ENCODE results near the gene URI1. TPM values are rescaled to one million over a fixed set of nuclear protein-coding genes. Genes with fewer than 3 reads are reported as not detected.
A peak's percentile ranks its signal among the peaks of the same experiment; 100 is the strongest.

Gene URI1
- total and polyA plus RNA-seq, 4 donors = 21.5 to 60.8 (median 32.5) TPM

DNA sequence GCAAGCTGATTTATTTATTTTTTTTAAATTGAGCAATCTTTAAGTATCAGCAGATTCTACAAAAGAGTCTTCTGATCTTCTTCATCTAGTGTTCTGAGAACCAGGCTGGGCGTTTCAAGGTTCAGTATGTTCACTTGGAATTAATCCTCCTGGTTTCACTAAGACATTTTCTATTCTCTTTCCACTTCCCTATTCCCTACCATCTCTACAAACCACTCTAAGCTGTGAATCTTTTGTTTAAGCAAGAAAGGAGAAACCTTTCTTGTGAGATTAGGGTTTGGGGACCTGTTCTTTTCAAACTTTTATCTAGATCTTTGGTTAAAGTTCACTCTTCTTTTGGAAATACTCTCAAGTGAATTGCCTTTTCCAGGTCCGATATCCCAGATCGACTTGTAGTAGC is 59.3 kb downstream of the URI1 start:
- 91 to 94% methylated on average over 3 of the region's 3 CpGs for WGBS, 2 donors
- TF ChIP-seq, protein P1, sequence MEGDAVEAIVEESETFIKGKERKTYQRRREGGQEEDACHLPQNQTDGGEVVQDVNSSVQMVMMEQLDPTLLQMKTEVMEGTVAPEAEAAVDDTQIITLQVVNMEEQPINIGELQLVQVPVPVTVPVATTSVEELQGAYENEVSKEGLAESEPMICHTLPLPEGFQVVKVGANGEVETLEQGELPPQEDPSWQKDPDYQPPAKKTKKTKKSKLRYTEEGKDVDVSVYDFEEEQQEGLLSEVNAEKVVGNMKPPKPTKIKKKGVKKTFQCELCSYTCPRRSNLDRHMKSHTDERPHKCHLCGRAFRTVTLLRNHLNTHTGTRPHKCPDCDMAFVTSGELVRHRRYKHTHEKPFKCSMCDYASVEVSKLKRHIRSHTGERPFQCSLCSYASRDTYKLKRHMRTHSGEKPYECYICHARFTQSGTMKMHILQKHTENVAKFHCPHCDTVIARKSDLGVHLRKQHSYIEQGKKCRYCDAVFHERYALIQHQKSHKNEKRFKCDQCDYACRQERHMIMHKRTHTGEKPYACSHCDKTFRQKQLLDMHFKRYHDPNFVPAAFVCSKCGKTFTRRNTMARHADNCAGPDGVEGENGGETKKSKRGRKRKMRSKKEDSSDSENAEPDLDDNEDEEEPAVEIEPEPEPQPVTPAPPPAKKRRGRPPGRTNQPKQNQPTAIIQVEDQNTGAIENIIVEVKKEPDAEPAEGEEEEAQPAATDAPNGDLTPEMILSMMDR (IDR thresholded peaks at IDR 0.05; ENCODE audit: control extremely low read depth, extremely low read depth) = no peak
- no peak for ATAC-seq (ENCODE audit: insufficient read depth, low FRiP score)
- no peak overlapping the region for H3K4me3 ChIP-seq
- peaks cover 0 to 15% (median 8%) of the 10 kb centered on the region in 4 donors for H3K36me3 ChIP-seq (ENCODE audit: control insufficient read depth in 4 of 4, insufficient read depth in 4 of 4, low read length in 4 of 4)
- H3K9ac ChIP-seq (ENCODE audit: insufficient read depth in 1 of 2, low read length in 2 of 2) = no peak overlapping the region
- H3K4me1 ChIP-seq (ENCODE audit: control insufficient read depth in 5 of 5, insufficient read depth in 5 of 5, low read length in 5 of 5) = peaks cover 0 to 4% (median 0%) of the 10 kb centered on the region in 5 donors
- H3K27me3 ChIP-seq (ENCODE audit: control insufficient read depth in 3 of 3, insufficient read depth in 3 of 3, low read length in 2 of 3) = no peaks in the 10 kb centered on the region
- H3K27ac ChIP-seq (ENCODE audit: low read depth in 1 of 2, low read length in 1 of 2) = no peak overlapping the region
- H3K9me3 ChIP-seq (ENCODE audit: control insufficient read depth in 4 of 4, insufficient read depth in 3 of 4, low read length in 3 of 4) = peaks cover 0 to 8% (median 0%) of the 10 kb centered on the region in 4 donors
- DNase-seq = no peak

DNA sequence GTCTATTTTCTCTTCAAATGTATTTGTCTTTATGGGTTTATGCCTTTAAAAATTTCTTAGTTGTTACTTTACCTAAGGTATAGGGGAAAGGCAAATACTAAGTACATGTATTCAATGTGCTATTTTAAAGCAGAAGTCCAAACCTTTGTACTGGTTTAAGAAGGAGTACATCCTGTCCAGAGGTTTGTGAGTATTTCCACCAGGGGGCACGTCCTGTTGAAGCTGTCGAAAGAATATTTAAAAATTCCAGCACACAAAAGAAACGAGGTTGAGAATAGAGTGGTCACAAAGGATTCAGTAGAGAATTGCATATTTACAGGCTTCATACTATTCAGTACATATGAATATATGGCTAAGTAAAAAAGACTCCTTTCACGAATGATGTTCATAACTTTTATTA is 59.8 kb downstream of the URI1 start:
- ATAC-seq (ENCODE audit: insufficient read depth, low FRiP score) (no peak), DNase-seq (peak in 2 of 3 donors; percentile 13 to 19)
- no peak overlapping the region for H3K4me3 ChIP-seq
- H3K36me3 ChIP-seq (ENCODE audit: control insufficient read depth in 4 of 4, insufficient read depth in 4 of 4, low read length in 4 of 4) = peaks cover under 1 to 15% (median 9%) of the 10 kb centered on the region in 4 donors
- no peak overlapping the region for H3K27ac ChIP-seq (ENCODE audit: low read depth in 1 of 2, low read length in 1 of 2)
- no peaks in the 10 kb centered on the region for H3K27me3 ChIP-seq (ENCODE audit: control insufficient read depth in 3 of 3, insufficient read depth in 3 of 3, low read length in 2 of 3)
- no peak overlapping the region for H3K9ac ChIP-seq (ENCODE audit: insufficient read depth in 1 of 2, low read length in 2 of 2)
- H3K4me1 ChIP-seq (ENCODE audit: control insufficient read depth in 5 of 5, insufficient read depth in 5 of 5, low read length in 5 of 5) = peaks cover 0 to 4% (median 0%) of the 10 kb centered on the region in 5 donors
- H3K9me3 ChIP-seq (ENCODE audit: control insufficient read depth in 4 of 4, insufficient read depth in 3 of 4, low read length in 3 of 4) = peaks cover 0 to 8% (median 0%) of the 10 kb centered on the region in 4 donors
- TF ChIP-seq, protein P1 (IDR thresholded peaks at IDR 0.05; ENCODE audit: control extremely low read depth, extremely low read depth) = no peak
- WGBS, 2 donors = 54 to 75% methylated on average over 4 of the region's 4 CpGs

DNA sequence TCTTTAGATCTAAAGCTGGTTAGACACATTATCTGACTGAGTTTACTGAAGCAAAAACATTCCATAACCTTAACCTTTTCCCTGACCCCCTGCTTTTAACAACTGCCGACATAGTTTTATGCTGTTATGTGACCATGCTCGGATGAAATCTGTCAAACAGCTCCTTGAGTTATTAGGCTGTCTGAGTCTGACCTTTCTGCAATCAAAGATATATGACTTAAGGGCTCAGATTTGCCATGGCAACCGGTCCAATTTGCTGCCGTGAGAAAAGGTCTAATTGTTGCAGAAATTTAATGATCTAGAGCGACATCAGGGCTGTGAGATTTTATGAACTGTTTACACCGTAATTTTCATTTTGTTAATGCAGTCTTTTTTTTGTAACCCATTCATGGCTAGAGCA is 61.8 kb downstream of the URI1 start:
- Histone ChIP-seq H3K9me3 (ENCODE audit: control insufficient read depth in 4 of 4, insufficient read depth in 3 of 4, low read length in 3 of 4) (peaks cover 0 to 4% (median 0%) of the 10 kb centered on the region in 4 donors), H3K27ac (ENCODE audit: low read depth in 1 of 2, low read length in 1 of 2) (no peak overlapping the region), H3K4me3 (no peak overlapping the region), H3K4me1 (ENCODE audit: control insufficient read depth in 5 of 5, insufficient read depth in 5 of 5, low read length in 5 of 5) (peaks cover 0 to 4% (median 0%) of the 10 kb centered on the region in 5 donors), H3K36me3 (ENCODE audit: control insufficient read depth in 4 of 4, insufficient read depth in 4 of 4, low read length in 4 of 4) (peaks cover 2 to 13% (median 10%) of the 10 kb centered on the region in 4 donors), H3K9ac (ENCODE audit: insufficient read depth in 1 of 2, low read length in 2 of 2) (no peak overlapping the region), H3K27me3 (ENCODE audit: control insufficient read depth in 3 of 3, insufficient read depth in 3 of 3, low read length in 2 of 3) (no peaks in the 10 kb centered on the region)
- ATAC-seq (ENCODE audit: insufficient read depth, low FRiP score) (no peak), DNase-seq (no peak)
- 82 to 85% methylated on average over 6 of the region's 6 CpGs for WGBS, 2 donors
- TF ChIP-seq, protein P1 (IDR thresholded peaks at IDR 0.05; ENCODE audit: control extremely low read depth, extremely low read depth) = no peak

DNA sequence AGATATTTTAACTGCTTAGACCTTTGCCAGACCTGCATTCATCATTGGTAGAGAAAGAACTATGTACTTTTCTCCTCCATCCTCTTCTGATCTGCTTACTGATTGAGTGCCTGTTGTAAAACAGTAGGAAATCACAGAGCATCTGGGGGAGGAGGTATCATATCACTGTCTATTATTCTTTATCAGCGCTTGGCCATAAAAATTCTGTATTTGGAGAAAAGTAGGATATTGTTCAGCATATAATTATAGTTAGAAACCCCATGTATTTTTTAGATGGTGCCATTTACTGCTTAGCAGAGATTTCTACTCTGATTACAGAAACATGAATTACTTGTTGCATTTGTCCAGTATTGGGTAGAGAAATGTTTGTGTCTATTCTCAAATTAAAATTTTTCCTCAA is 62.4 kb downstream of the URI1 start:
- Histone ChIP-seq H3K4me3 (no peak overlapping the region), H3K9me3 (ENCODE audit: control insufficient read depth in 4 of 4, insufficient read depth in 3 of 4, low read length in 3 of 4) (peaks cover 0 to 3% (median 0%) of the 10 kb centered on the region in 4 donors), H3K27me3 (ENCODE audit: control insufficient read depth in 3 of 3, insufficient read depth in 3 of 3, low read length in 2 of 3) (no peaks in the 10 kb centered on the region), H3K9ac (ENCODE audit: insufficient read depth in 1 of 2, low read length in 2 of 2) (no peak overlapping the region), H3K27ac (ENCODE audit: low read depth in 1 of 2, low read length in 1 of 2) (no peak overlapping the region), H3K36me3 (ENCODE audit: control insufficient read depth in 4 of 4, insufficient read depth in 4 of 4, low read length in 4 of 4) (peaks cover 2 to 19% (median 11%) of the 10 kb centered on the region in 4 donors), H3K4me1 (ENCODE audit: control insufficient read depth in 5 of 5, insufficient read depth in 5 of 5, low read length in 5 of 5) (peaks cover 0 to 4% (median 0%) of the 10 kb centered on the region in 5 donors)
- WGBS, 2 donors = 95 to 100% methylated on average over 1 of the region's 1 CpG
- DNase-seq (no peak), ATAC-seq (ENCODE audit: insufficient read depth, low FRiP score) (no peak)
- TF ChIP-seq, protein P1 (IDR thresholded peaks at IDR 0.05; ENCODE audit: control extremely low read depth, extremely low read depth) = no peak
